Lower lobe of right lung (tissue), 2 donors: ENCODE measurements around the gene FXYD7. TPM values are rescaled to one million over a fixed set of nuclear protein-coding genes. Genes with fewer than 3 reads are reported as not detected.

ENCODE experiments used
- ATAC-seq, 2 donors: fragments of 200-7000 bp; cut with Tn5 transposase; one replicate each; pipeline ENCODE4 v1.9.1; 2020 to 2022; ENCODE audit warnings: mild to moderate bottlenecking in 2 of 2, moderate library complexity in 2 of 2
- DNase-seq: peaks from one replicate; pipeline ENCODE4 v3.0.0-alpha.2; 2020
- H3K27ac ChIP-seq: fragments of 200-600 bp; one replicate; pipeline ENCODE4 v1.8.0; 2022
- H3K27me3 ChIP-seq: fragments of 200-600 bp; one replicate; pipeline ENCODE4 v1.8.0; 2022; ENCODE audit warnings: low read depth
- H3K36me3 ChIP-seq: fragments of 200-600 bp; one replicate; pipeline ENCODE4 v1.8.0; 2022; ENCODE audit warnings: mild to moderate bottlenecking
- H3K4me1 ChIP-seq: fragments of 200-600 bp; one replicate; pipeline ENCODE4 v1.8.0; 2022
- H3K4me3 ChIP-seq: fragments of 200-600 bp; one replicate; pipeline ENCODE4 v1.8.0; 2022; ENCODE audit warnings: mild to moderate bottlenecking
- H3K9me3 ChIP-seq: fragments of 200-600 bp; one replicate; pipeline ENCODE4 v1.8.0; 2022
- CTCF ChIP-seq: fragments of 200-600 bp; IDR thresholded peaks from one replicate; pipeline ENCODE4 v1.8.0; 2022; ENCODE audit warnings: antibody characterized with exemption, mild to moderate bottlenecking
- intact Hi-C: fragments of 100-400 bp; cut with DNase I; formaldehyde crosslinking; loops from one replicate; pipeline ENCODE4 v1.11.0; 2022
- total RNA-seq: library from RNA; stranded (reverse); fragmentation: NEBNext Ultra II Directional; extraction: Animal tissue kit (Norgen Biotek cat#: 25700); gene quantifications from one replicate; pipeline ENCODE4 v1.2.1, GENCODE V29; 2021
- donor health status: DM: no; HTN: yes; CAD: no; lungs with severe emphysema.

Gene FXYD7
- total RNA-seq, 1 donor from 2014 or later = not detected

GRCh38 chr19:35104361-35104760 is 38.7 kb upstream of the FXYD7 start:
- intact Hi-C loops = no loop called here
- H3K36me3 ChIP-seq = no peaks in the 10 kb centered on the region
- no peak for ATAC-seq

DNA sequence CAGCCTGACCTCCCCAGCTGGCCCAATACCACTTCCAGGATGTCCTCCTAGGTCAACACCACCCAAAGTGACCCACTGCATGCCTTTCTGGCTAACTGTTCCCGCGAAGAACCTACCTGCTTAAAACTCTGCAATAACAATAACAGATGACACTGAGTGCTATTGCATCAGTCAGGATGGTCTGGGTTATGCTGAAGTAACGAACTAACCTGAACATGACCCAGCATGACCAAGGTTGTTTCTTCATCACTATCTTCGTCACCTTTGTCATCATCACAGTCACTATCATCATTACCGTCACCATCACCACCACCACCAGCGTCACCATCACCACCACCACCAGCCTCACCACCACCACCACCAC is 38.0 kb upstream of the FXYD7 start:
- intact Hi-C loops = no loop called here
- H3K9me3 ChIP-seq = no peaks in the 10 kb centered on the region
- no peak overlapping the region for H3K27ac ChIP-seq
- H3K4me3 ChIP-seq = no peak overlapping the region
- H3K36me3 ChIP-seq = no peaks in the 10 kb centered on the region
- H3K4me1 ChIP-seq = peaks cover 5% of the 10 kb centered on the region
- no peak for TF ChIP-seq CTCF
- no peaks in the 10 kb centered on the region for H3K27me3 ChIP-seq
- ATAC-seq (no peak), DNase-seq (no peak)

More at GRCh38 chr19:35104361-35104760, 38.7 kb upstream of the FXYD7 start:
- Histone ChIP-seq H3K4me1 (peaks cover 5% of the 10 kb centered on the region), H3K9me3 (no peaks in the 10 kb centered on the region), H3K27ac (no peak overlapping the region), H3K27me3 (no peaks in the 10 kb centered on the region), H3K4me3 (no peak overlapping the region)
- DNase-seq = no peak
- no peak for TF ChIP-seq CTCF

- H3K4me3 ChIP-seq = no peak overlapping the region
- DNase-seq = no peak
- no peak for ATAC-seq
- no peak for TF ChIP-seq CTCF
- no peaks in the 10 kb centered on the region for H3K27me3 ChIP-seq
- no peaks in the 10 kb centered on the region for H3K9me3 ChIP-seq
- intact Hi-C loops = no loop called here
- no peak overlapping the region for H3K27ac ChIP-seq
- H3K36me3 ChIP-seq = no peaks in the 10 kb centered on the region
- peaks cover 5% of the 10 kb centered on the region for H3K4me1 ChIP-seq
Measured at GRCh38 chr19:35105411-35106290, 37.4 kb upstream of the FXYD7 start.

DNA sequence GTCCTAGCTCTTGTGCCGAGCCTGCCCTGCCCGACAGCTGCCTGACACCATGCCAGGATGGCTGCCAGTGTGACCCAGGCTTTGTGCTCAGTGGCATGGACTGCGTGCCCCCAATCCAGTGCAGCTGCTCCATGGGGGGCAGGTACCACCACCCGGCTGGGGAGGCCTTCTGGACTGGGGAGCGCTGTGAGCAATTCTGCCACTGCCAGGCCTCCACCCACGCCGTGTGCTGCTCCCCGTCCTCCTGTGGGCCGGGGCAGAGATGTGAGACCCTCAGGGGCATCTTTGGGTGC is 36.8 kb upstream of the FXYD7 start:
- no peak for DNase-seq
- Histone ChIP-seq H3K36me3 (no peaks in the 10 kb centered on the region), H3K27me3 (no peaks in the 10 kb centered on the region), H3K4me3 (no peak overlapping the region), H3K27ac (no peak overlapping the region), H3K9me3 (no peaks in the 10 kb centered on the region), H3K4me1 (peaks cover 5% of the 10 kb centered on the region)
- ATAC-seq = no peak
- intact Hi-C loops = no loop called here
- TF ChIP-seq CTCF = no peak

- Histone ChIP-seq H3K27ac (no peak overlapping the region), H3K9me3 (no peaks in the 10 kb centered on the region), H3K36me3 (no peaks in the 10 kb centered on the region), H3K4me3 (no peak overlapping the region), H3K27me3 (no peaks in the 10 kb centered on the region), H3K4me1 (peaks cover 5% of the 10 kb centered on the region)
- intact Hi-C loops = no loop called here
- no peak for TF ChIP-seq CTCF
- ATAC-seq = no peak
- DNase-seq = no peak
Measured at GRCh38 chr19:35106898-35107541, 36.0 kb upstream of the FXYD7 start.
